ENCODE data around the gene RALA.
"Not testable (repeated sequence)": the region's sequence is repeated elsewhere in the genome, so short reads cannot be mapped to it uniquely, and the experiment has no call there.

RALA gene

DNA sequence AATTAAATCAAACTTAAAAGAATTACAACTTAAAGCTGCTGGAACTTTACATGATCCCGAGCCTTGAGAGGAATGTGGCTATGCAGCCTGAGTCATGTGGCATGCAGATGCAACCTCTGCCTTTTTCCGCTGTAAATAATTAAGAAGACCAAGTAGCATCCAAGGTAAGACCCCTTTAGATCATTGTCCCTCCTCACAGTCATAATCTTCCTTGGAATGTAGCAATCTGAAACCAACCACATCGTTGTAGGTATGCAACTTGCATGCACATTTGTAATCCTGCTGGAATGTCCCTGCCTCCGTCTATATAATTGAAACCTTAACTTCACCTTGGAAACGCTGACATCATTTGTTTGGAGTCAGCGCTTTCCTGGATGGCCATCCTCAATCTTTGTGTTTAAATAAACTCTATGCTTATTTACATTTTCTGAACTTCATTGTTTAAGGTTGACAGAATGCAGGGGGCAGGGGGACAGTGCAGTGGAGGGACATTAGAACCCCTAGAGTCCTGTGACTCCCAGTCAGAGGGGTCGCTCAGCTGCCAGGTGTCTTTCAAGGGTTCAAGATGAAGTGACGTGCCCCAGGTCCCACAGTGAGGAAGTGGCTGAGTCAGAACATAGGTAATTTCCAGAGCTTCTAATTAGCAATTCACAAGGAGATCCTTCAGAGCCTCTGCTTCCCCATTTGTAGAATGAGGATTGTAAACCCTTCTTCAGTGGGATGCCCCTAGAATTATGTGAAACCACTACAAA, 110.7 kb downstream of the RALA start:
- peak; percentile 35 for DNase-seq

GRCh38 chr7:39734633-39735004, 111.2 kb downstream of the RALA start:
- no peak for DNase-seq

DNA sequence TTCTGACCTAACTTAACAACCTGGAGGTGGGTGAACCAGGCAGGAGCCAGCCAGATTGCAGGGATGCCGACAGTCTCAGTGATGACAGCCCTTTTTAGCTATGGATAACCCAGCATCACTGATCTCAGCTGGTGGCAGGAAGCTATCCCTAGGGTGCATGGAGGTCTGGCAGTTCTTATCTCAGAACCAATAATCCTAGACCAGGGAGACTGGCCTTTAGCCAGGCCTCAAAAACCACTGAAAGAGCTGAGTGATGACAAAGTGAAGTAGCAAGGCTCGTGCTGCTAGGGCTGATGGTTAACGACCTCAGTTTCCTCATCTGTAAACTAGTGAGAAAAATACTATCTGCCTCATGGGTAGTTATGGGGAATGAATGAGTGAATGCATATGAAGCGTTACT, 112.5 kb downstream of the RALA start:
- no peak for DNase-seq

DNA sequence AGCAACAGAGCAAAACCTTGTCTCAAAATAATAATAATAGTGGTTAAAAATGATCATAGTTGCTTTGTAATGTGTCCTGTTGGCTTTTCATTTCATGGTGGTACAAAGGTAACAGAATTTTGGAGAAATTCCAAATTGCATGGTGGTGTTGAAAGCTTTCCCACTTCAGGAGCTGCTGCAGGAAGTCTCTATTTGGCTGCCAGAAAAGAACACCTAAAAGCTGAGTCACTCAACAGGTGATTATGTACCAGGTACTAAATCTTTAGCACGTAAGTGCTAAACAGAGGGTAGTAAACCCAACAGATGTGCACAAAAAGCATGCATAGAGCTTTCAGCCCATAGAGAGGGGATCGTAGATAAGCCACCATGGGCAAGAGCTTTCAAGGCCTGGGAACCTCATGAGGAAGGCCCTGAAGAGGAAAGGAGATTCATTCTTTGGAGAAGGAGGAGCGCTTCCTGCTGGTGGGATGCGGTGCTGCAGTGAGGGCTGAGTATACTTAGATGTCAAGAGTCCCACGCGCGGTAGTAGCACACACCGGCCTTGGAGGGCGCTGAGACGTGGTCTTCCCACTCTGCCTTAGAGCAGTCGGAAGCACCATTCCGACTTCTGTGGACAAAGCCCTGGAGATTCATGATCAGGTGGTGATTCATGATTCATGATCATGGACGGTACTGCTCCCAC, 118.7 kb downstream of the RALA start:
- DNase-seq = no peak

- no peak for DNase-seq
Measured at GRCh38 chr7:39744620-39745019, 121.2 kb downstream of the RALA start.

- no peak for DNase-seq
Measured at GRCh38 chr7:39745320-39745719, 121.9 kb downstream of the RALA start.

DNA sequence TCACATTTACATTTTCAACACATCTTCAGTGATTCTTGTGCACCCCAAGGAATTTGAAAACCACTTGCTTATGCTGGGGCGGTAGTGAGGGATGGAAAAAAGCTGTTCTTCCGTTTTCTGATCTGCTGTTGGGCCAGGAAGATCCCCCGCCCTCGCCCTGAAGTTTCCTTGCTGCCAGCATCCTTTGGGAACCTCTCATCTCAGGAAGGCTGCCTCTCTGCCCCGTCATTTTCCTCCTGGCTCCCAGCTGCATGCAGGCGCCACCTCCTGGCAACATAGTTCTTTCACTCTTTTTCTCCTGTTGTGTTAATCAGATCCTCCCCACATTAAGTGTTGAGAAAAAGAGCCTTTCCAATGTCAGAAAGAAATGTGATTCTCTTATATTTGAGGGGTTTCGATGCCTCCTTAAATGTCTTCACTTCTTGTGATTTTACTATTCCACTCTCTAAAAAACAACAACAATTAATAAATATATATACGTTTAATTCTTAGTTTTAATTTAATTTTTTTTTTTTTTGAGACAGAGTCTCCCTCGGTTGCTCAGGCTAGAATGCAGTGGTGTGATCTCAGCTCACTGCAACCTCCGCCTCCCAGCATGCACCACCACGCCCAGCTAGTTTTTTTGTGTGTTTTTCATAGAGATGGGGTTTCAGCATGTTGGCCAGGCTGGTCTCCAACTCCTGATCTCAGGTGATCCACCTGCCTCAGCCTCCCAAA, 122.9 kb downstream of the RALA start:
- peak; percentile 76 for DNase-seq

GRCh38 chr7:39749177-39749576, 125.8 kb downstream of the RALA start:
- DNase-seq = no peak

- DNase-seq = no peak
Measured at GRCh38 chr7:39749717-39750116, 126.3 kb downstream of the RALA start.

DNA sequence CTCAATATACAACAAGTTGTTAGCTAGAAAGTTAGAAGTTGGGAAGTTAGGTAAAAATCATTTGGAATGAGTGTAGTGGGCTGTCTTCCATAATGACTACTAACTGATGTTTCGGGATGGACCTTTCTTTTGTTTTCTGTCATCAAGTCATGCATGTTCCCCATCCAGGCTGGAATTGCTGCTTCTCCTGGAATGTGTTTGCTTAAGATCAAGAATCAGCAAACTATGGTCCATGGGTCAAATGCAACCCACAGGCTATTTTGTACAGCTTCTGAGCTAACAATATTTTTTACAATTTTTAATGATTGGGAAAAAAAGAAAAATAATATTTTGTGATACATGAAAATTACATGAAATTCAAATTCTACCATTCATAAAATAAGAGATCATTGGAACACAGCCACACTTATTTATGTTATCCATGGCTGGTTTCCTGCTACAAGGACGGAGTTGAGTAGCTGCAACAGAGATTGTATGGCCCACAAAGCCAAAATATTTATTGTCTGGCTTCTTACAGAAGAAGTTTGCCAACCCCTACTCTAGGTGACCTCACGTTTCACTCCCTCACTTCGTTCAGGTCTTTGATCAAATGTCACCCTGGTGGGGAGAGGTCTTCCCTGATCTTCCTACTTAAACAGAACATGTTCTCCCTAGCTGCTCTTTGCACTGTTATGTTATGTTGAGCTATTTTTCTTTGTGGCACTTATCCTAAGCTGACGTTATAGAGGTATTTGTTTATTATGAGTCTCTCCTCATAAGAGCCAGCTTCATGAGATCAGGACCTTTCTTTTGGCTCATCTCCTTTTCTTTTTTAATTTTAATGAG, 127.1 kb downstream of the RALA start:
- DNase-seq = no peak

DNA sequence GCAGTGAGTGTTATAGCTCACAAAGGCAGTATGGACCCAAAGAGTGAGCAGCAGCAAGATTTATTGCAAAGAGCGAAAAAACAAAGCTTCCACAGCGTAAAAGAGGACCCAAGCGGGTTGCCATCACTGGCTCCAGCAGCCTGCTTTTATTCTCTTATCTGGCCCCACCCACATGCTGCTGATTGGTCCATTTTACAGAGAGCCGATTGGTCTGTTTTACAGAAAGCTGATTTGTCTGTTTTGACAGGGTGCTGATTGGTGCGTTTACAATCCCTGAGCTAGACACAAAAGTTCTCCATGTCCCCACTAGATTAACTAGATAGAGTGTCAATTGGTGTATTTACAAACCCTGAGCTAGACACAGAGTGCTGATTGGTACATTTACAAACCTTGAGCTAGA, 129.9 kb downstream of the RALA start:
- not testable (repeated sequence) for DNase-seq

GRCh38 chr7:39753823-39754325, 130.5 kb downstream of the RALA start:
- no peak for DNase-seq

DNA sequence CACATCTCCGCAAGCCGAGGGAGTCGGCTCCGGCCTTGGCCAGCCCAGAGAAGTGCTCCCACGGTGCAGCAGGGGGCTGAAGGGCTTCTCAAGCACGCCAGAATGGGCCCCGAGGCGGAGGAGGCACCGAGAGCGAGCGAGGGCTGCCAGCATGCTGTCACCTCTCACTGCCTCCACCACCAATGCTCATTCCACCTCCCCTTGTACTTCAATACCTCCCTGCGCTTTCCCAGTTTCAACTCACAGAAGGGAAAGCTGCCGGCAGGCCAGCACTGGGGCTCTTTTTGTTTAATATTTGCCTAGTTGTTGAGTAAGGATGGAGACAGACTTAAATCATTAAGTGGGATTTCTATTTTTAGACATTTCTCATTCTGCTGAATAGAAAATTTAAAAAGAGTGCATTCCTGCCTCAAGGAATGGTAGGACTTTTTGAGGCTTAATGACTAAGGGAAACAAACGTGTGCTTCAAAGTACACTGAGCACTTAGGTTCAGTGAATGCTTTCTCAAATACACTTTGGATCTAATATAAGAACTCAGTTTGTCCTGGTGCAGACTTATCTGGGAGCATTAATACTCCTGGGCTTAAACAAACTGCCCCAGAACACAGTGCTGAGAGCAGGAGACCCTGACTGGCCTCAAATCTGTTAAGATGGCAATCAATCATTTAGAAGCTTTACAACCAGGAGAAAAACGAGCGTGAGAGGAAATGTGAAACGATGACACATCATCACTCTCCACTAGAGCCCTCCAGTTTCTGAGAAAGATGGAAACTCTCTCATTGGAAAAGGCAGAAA, 131.2 kb downstream of the RALA start:
- DNase-seq = no peak

DNA sequence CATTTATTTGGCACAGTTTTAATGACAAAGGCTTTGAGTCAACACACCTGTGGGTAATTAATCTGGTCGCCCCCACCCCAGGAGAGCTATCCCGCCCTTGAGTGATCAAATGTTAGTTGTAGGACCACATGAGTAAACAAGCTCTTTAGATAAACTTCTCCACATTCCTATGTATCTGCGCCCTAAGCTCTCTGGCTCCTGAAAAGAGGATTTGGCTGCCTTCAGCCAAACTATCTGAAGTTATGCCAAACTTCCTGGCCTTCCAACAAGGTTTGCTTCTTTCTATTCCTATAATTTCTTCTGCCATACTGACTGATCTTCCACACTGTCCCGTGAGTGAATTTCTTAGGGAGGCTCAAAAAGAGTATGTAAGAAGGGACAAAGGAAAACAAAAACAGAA, 134.2 kb downstream of the RALA start:
- DNase-seq = no peak

Measured in NCI-H1092 treated with DMSO at 0.1 percent for 48 hours (cell line).